Fibroblast of skin of abdomen (primary cell): ENCODE data around the gene TESMIN. TPM values are rescaled to one million over a fixed set of nuclear protein-coding genes. Genes with fewer than 3 reads are reported as not detected.
A peak's percentile ranks its signal among the peaks of the same experiment; 100 is the strongest.

Experiments used
- DNase-seq: peaks from one replicate; pipeline ENCODE4 v3.0.0-alpha.2; 2013
- polyA plus RNA-seq, 2 experiments: library from polyadenylated mRNA; unstranded; fragments of 120-200 nt; gene quantifications; one replicate each; pipeline ENCODE4 v1.2.1, GENCODE V29; 2013; ENCODE audit not compliant: insufficient read length in 2 of 2

The TESMIN gene, protein sequence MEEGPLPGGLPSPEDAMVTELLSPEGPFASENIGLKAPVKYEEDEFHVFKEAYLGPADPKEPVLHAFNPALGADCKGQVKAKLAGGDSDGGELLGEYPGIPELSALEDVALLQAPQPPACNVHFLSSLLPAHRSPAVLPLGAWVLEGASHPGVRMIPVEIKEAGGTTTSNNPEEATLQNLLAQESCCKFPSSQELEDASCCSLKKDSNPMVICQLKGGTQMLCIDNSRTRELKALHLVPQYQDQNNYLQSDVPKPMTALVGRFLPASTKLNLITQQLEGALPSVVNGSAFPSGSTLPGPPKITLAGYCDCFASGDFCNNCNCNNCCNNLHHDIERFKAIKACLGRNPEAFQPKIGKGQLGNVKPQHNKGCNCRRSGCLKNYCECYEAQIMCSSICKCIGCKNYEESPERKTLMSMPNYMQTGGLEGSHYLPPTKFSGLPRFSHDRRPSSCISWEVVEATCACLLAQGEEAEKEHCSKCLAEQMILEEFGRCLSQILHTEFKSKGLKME
- polyA plus RNA-seq (2013, experiment 1 of 2; ENCODE audit: insufficient read length), result 1.2 TPM
- 1.4 TPM for polyA plus RNA-seq (2013, experiment 2 of 2; ENCODE audit: insufficient read length)

GRCh38 chr11:68751331-68751856 lies at the start of gene TESMIN:
TSS of gene TESMIN (minus strand) at chr11:68751520. CDS start at chr11:68750660, 860 bp downstream.
- DNase-seq, result peak; percentile 69

GRCh38 chr11:68798221-68798813 lies 47.0 kb upstream of the TESMIN start:
- DNase-seq, result no peak

DNA sequence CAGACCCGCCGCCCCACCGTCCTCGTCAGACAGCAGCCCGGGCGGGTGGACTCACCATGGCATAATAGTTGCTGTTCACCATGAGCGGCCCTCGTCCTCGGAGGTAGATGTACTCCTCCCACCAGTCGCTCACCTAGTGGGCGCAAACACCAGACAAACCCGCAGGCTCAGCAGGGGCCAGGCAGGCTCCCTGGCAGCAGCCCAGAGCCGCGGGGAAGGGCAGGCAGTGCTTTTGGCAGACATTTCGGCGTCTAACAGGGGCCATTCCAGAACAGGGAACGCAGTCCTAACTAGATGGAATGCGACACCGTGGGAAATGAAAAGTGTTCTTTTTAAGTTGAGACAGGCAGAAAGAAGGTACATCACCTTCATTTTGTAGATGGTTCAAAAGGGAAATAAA lies 45.5 kb upstream of the TESMIN start:
- DNase-seq, result no peak

- no peak for DNase-seq
These were observed 41.2 kb upstream of the TESMIN start for GRCh38 chr11:68792400-68792966.

DNA sequence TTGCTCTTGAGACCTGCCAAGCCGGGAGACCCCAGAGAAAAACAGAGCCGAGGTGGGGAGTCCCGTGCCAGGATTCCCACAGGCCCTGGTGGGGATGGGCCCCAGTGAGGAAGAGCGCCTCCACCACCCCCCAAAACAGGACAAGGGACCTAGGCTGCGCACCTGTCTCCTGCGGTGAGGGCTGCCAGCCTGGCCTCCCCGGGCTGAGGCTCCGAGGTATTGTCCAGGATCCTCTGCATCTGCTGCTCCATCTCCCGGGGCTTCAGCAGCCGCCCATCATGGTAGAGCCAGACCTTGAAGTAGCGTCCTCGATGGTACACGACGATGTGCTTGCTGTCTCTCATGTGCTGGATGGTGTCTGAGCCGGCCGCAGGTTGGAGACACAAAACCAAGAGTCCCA lies 33.3 kb upstream of the TESMIN start:
- DNase-seq, result no peak

DNA sequence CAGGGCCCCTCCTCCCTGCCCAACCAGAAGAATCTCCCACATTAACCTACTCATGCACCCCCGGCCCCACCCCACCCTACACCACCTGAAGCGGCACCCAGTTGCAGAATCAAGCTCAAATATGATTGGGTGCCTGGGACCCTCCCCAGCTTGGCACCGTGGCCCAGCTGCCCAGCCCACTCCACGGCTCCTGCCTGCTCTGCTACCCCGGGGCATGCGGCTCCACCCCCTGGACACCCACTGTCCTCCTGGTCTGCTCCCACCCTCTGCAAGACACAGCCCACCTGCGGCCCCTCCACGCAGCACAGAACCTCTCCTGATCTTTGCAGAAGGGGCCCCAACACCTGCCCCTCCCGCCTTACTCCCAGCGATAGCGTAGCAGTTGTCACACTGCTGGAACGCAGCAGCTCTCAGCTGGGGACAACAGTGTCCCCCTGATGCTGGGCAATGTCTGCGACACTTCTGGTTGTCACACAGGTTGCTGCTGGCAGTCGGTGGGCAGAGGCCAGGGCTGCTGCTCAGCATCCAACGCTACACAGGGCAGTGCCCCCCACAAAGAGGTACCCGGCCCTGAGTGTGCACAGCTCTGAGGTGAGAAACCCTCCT lies 32.0 kb upstream of the TESMIN start:
- DNase-seq, result no peak

DNA sequence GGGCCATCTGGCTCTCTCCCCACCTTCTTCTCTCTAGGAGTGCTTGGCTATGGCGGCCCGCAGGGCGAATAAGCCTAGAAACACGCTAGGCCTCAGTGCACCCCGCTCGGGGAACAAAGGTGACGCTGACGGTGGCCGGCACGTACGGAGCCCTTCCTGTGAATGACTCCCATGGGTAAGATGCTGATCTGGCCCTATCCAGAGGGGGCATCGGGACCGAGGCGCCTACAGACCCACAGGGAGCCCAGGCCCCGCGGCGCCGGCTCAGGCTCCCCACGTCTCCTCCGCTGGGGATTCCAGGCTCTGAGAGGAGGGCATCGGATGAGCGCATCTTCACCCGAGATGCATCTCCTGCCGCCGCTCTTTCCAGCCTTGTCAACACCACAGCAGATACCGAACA lies 31.4 kb upstream of the TESMIN start:
- DNase-seq, result no peak

- no peak for DNase-seq
These were observed 29.5 kb upstream of the TESMIN start for GRCh38 chr11:68780829-68781228.

DNA sequence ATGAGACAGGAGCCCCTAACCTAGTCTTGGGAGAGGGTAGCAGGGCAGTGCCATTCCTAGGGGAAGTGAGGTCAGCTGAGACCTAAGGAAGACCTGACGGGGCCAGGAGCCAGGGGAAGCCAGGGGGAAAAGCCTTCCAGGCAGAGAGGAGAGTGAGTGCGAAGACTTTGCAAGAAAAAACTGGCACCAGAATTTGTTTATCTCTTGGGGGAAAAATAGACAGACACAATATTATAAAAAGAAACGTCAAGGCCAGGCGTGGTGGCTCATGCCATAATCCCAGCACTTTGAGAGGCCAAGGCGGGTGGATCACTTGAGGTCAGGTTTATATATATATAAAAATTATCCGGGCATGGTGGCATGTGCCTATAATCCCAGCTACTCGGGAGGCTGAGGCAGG lies 26.9 kb upstream of the TESMIN start:
- no peak for DNase-seq

DNA sequence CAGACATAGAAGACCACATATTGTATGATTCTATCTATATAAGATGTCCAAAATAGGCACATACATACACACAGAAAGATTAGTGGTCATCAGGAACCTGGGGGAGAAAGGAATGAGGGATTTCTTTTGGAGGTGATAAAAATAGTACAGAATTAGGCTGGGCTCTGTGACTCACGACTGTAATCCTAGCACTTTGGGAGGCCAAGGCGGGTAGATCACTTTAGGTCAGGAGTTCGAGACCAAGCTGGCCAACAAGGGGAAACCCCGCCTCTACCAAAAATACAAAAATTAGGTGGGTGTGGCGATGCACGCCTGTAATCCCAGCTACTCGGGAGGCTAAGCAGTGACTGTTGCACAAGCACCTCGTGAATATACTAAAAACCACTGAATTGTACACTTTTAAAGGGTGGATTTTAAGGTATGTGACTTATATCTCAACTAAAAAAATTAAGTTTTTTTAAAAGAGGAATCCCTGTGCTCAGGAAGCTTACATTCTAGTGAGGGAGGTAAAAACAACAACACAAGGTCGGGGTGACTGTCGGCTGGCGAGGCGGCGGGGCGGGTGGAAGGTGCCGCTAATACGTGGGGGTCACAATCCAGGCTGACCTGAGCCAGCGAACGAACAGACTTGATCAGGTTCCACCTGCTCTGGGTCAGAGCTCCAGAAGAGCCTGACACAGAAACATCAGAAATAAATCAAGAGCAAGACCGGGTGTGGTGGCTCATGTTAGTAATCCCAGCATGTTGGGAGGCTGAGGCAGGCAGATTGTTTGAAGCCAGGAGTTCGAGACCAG lies 25.3 kb upstream of the TESMIN start:
- no peak for DNase-seq

DNA sequence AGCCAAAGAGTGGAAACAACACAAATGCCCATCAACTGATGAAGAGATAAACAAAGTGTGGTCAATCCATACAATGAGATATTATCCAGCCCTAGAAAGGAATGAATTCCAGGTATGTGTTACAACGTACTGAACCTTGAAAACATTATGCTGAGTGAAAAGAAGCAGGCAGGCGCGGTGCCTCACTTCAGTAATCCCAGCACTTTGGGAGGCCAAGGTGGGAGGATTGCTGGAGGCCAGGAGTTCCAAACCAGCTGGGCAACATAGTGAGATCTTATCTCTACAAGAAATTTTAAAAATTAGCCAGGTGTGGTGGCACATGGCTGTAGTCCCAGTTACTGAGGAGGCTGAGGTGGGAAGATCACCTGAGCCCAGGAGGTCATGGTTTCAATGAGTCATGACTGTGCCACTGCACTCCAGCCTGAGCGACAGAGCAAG lies 24.6 kb upstream of the TESMIN start:
- DNase-seq, result no peak

GRCh38 chr11:68774194-68774585 lies 22.9 kb upstream of the TESMIN start:
- no peak for DNase-seq

GRCh38 chr11:68773521-68774193 lies 22.3 kb upstream of the TESMIN start:
- DNase-seq, result no peak

DNA sequence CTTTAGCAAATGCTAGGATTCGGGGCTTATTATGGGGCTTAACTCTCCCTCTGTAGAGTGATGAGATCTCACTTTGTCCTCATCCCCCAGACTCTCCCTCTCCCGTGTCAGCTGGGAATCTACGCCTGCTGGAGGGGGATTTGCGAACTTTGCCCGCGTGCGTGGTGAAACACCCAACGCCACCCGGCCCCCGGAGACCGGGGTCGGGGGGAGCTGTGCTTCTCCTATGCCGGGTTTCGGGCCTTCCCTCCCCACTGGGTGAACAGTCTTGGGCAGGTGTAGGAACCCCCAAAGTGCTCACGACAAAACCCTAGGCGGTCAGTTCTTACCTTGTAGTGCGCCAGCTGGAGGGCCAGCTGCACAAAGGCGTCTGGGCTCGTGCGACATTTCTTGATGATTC lies 21.6 kb upstream of the TESMIN start:
- DNase-seq, result no peak

- DNase-seq, result no peak
These were observed 19.5 kb upstream of the TESMIN start for GRCh38 chr11:68770781-68771180.

GRCh38 chr11:68767672-68768071 lies 16.4 kb upstream of the TESMIN start:
- DNase-seq, result no peak

- no peak for DNase-seq
These were observed 15.5 kb upstream of the TESMIN start for GRCh38 chr11:68766786-68767185.

GRCh38 chr11:68764746-68765145 lies 13.4 kb upstream of the TESMIN start:
- DNase-seq, result no peak

DNA sequence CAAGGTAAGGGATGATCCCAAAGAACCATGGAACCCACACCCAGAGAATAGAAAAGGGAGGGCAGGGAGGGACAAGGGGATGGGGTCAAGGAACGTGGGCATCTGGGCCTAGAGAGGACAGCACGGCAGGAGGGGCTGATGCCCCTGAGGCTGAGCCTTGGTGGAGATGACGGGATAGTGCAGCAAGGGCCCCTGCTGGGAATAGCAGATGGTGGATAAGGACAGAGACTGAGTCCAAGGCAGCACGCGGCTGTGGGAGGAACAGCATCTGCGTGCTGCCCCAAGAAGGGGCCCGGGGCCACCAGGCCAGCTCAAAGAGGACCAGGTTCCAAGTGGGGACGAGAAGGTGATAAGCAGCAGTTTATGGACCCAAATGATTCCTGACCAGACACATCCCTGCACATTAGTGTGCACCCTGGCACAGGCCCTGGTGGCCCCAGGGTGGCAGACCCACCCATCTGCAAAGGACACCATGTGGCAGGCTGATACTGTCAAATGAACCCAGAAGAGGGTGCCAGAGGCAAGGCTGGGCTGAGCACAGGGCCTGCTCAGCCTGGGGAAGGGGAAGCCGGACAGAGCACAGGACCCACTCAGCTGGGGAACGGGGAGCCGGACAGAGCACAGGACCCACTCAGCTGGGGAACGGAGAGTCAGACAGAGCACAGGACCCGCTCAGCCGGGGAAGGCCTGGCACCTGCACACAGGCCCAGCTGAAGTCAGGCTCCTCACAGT lies 12.8 kb upstream of the TESMIN start:
- no peak for DNase-seq

- peak; percentile 26 for DNase-seq
These were observed 11.9 kb upstream of the TESMIN start for GRCh38 chr11:68763181-68763721.
